EH (cell line): Measurements from ENCODE around the gene ANTXR1.
"Not testable (repeated sequence)": the region's sequence is repeated elsewhere in the genome, so short reads cannot be mapped to it uniquely, and the experiment has no call there.

Experiments
- DNase-seq: peaks from one replicate; pipeline ENCODE4 v3.0.0-alpha.2; 2015; ENCODE audit warnings: low read depth

Gene ANTXR1

DNA sequence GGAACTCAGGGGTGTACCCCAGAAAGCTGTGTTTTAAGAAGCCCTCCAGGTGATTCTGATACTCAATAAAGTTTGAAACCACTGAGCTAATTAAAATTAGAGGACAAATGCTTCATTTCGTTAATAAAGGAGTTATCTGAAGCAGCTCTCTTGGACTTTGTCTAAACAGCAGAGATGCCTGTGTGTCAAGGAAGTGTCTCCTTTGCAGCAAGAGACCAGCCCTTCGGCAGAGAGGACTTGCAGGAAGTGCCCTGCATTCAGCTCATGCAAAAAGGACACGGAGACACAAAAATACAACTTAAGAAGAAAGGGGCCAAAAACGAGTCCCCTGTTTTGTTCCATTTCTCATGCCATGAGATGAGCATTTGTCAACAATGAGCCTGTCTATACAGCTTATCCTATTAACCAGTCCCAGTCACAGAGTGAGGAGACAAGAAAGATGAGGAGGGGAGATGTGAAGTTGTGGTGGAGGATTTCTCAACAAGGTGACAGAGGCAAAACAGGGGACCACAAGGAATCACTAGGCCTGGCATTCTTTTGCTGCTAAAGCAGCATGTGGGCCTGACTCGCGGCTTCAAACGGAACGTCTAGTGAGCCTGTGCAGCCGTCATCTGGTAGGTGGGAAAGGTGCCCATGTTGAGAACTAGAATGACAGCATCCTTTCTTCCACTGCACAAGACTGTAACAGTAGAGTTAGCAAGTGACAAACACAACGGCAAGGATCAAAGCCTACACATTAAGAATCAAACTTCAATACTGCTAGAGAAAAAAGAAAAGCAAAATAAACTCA, 152.3 kb downstream of the ANTXR1 start:
- DNase-seq, result no peak

DNA sequence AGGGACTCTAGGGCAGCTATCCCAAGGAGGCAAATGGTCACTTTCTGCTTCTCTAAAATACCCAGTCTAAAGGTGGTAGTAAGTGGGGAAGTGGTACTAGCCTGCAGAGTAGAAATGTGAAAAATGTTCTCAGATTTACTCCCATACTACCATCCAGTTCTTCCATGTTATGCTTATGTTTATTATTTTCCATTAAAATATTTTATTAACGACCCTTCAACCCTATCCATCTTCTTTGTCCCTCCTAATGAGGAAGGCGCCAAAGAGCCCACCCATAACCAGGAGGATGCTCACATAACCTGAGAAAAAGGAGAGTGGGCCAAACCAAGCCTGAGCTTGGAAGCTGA, 153.5 kb downstream of the ANTXR1 start:
- DNase-seq, result no peak

DNA sequence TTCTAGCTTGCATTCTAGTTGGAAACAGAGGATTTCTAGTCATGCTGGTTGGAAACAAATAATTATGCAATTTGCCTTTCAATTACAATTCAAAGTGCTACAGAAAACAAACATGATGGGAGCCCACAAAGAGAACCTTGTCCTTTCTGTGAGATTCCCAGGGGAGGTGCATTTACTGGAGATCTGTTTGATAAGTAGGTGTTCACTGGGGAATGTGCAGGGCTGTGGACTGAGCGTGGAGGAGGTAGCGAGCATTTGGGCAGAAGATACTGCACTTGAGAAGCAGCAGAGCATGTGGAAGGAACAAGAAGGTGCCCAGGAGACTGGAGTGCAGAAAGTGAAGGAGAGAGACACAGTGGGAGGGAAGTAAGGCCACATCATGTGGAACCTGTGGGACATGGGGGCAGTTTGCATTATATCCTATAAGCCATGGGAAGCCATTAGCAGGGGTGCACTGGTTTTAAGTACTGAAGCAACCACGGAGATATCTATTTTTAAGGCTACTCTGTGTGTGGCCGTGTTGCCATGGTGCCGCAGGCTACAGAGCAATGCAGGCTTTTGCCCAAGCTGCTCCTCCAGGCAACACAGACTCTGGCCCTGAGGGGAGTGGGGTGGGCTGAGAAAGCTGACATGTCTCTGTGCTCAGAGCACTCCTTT, 154.0 kb downstream of the ANTXR1 start:
- DNase-seq, result no peak

DNA sequence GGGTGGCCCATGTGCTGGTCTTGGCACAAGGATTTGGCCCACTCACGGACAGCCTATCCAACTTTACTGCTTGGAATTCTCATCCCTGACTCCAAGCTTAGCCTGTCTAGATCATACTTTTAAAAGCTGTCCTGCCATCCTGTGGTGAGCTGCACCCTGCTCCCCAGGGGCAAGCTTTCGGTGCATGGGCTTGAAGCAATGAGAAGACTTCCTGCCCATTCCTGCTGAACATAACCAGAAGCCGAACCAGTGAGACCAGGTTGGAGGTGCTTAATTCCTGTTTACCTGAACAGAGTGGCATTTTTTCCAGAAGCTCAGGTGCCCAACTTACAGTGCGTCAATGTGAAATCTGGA, 154.5 kb downstream of the ANTXR1 start:
- no peak for DNase-seq

DNA sequence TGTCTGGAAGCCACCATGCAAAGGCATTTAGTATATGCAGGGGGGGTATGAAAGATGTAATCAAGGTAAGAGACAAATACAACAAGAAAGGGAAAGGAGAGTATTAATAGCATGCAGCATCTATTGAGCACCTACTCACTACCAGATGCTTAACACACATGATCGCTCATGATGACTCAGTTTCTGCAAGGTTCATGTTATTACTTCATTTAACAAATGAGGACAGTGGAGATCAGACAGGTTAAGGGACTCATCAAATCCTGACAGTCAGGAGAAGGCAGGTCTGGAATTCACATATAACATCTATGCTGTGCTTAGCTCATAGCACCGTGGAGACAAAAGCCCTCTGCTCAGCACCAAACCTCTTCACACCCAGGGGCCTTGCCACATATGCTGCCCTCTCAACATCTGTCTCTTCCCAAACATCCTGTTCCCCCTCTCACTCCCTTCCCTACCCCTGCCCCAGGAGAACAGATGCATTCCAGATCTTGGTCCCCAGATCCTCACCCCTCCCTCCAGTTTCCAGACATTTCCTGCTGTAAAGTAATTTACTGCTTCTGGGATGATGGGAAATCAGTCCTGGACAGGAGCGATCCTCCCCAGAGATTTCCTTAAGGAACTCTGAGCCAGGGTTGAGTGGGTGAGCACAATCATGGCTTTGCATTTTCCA, 155.3 kb downstream of the ANTXR1 start:
- DNase-seq, result no peak

DNA sequence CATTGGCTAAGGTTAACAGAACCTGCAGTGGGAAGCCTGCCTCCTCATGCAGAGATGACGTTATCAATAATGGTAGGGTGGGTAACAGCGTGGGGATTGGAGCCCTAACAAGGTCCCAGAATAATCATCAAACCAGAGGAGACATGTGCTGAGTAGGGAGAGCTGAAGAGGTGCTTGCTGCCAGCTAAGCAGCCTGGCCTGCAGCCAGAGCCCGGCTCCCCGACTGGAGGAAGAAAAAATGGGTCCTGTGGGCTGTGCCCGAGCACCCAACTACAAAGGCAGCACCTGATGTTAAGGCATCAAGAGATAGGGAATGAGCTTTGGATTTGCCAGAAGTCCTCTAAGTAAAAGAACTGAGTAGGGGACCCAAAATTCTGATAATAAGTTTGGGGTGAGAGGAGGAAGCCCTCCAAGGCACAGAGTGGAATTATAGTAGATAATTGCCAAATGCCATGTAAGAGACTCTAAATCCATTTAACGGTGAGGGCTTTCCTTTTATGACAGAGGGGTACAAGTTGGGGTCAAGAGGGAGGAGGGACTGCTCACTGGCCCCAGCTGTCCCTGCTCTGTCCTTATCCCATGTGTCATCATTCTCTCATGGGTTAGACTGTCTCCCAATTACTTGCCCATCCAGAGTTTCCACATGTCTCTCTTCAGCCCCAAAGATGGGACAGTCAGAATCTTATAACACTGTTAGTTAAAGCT, 156.1 kb downstream of the ANTXR1 start:
- DNase-seq, result no peak

DNA sequence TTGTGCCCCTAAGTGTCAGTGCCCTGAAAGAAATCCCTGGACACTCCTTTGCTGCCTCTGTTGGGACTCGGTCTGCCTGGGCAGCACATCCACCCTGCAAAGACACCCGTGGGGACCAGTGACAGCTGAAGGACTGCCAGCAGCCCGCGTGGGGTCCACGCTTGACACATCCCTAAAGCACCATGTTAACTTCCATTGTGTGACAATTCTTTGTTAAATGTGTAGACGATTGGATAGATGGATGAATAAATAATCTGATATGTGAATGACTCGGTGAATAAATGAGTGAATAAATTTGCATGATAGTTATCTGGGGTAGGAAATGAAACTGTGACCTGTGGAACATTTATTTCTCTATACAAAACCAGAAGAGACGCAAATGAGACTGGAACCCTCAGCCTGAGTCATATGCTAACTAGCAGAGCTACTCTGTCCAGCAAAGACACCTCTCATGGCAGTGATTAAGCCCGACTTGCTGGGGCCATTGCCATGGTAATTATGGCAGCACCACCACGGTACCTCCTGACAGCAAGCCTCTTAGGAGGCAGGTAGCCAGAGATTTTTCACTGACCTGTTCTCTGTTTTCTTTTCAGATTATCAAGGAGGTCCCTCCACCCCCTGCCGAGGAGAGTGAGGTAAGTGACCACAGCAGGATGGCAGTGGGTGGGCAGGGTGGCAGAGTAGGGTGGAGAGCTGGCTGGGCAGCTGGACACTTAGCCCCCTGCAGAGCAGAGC, 156.8 kb downstream of the ANTXR1 start:
- DNase-seq, result peak; percentile 59

DNA sequence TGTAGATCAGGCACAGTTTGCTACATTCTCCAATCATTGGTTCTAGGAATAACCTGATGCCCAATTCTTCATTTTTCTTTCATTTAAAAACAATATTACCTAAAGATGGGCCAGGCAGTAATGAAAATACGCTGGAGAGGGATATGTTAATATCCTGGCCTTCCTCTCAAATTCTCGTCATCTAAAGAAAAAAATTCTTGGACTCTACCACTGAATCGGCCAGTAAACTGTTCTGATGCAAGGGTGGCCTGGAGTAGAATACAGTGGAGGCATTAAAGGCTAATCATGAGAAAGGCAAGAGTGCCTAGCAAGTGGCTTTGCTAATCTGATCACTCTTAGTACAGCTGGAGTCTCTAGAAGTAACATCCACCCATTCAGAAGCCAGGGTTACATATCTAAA, 157.7 kb downstream of the ANTXR1 start:
- no peak for DNase-seq

DNA sequence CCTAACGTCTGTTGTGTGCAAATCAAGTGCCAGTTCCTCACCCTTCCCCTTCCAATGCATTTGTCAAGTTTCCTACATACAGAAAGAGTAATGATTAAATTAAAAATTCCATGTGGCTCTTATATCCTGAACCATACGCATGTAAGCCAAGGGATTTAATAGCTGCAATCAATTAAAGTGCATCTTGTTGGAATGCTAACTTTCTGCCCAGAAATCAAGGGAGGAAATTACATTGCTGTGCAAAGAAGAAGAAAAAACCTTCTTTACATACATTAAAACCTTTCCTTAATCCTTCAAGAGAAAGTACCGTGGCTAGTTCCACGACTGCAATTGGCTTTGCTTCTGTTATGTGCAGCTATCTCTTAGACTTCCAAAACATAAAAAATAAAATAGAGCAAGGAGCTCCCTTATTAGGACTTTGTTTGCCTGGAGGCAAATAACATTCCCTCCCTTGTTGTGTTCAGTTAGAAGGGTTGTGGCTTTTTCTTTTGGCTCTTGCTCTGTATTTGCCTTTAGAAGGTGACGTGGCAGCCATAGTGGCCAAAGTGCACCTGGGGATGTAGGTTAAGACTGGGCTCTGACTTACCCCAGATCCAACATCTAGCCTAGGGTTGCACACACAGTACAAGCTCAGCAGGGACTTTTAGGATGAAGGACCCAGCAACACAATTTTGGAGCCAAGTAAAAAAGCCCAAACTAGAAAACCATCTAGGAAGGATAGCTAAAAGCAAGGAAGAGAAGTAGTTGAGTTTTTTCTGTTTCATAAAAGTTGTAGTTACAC, 158.3 kb downstream of the ANTXR1 start:
- DNase-seq, result peak; percentile 71

DNA sequence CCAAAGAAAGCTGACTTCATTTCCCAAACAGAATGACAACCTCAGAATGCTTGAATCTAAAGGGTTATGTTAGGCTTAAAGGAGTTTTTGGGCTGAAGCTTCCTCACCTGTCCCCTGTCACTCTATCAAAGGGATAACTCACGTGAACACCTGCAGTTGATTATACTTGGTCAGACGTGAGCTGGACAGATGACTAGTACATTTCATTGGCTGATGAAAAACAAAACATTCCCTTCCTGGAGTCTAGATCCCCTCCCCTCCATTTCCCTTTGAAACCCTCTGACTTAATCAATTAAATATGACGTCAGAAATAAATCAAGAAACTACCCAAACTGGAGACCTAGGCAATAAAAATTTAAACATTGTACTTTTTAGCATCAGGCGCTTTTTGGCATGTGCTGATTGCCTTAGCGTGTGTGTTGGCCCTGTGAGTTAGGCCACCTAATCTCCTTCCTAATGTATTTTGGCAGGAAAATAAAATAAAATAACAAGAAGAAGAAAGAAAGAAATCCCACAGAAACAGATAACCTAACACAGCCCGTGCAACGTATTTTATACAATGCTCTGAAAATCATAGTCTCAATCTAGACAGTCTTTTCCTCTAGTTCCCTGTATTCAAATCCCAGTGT, 159.0 kb downstream of the ANTXR1 start:
- no peak for DNase-seq

DNA sequence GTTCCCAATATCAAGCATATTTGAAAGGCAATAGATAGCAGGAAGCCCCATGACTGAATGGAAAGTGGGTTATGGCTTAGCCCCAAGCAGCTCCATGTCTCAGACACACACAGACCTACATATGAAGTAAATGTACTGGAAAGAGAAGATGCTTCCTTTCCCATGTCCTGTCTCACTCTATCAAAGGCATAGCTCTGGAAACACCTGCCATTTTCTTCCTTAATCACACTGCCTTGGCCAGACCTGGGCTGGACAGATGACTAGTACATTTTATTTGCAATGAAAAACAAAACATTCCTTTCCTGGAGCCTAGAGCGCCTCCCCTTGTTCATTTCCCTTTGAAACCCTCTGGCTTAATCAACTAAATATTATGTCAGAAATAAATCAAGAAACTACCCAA, 160.7 kb downstream of the ANTXR1 start:
- no peak for DNase-seq

DNA sequence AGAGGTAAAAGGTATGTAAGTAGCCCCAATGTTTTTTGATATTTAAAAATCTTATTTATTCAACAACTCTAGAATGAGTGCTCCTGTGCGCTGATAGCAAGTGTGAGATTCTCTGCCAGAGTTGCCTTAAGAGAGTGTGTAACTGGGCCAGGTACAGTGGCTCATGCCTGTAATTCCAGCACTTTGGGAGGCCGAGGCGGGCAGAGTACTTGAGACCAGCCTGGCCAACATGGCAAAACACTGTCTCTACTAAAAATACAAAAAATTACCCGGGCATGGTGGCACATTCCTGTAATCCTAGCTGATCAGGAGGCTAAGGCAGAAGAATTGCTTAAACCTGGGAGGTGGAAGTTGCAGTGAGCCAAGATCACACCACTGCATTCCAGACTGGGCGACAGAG, 161.2 kb downstream of the ANTXR1 start:
- not testable (repeated sequence) for DNase-seq

DNA sequence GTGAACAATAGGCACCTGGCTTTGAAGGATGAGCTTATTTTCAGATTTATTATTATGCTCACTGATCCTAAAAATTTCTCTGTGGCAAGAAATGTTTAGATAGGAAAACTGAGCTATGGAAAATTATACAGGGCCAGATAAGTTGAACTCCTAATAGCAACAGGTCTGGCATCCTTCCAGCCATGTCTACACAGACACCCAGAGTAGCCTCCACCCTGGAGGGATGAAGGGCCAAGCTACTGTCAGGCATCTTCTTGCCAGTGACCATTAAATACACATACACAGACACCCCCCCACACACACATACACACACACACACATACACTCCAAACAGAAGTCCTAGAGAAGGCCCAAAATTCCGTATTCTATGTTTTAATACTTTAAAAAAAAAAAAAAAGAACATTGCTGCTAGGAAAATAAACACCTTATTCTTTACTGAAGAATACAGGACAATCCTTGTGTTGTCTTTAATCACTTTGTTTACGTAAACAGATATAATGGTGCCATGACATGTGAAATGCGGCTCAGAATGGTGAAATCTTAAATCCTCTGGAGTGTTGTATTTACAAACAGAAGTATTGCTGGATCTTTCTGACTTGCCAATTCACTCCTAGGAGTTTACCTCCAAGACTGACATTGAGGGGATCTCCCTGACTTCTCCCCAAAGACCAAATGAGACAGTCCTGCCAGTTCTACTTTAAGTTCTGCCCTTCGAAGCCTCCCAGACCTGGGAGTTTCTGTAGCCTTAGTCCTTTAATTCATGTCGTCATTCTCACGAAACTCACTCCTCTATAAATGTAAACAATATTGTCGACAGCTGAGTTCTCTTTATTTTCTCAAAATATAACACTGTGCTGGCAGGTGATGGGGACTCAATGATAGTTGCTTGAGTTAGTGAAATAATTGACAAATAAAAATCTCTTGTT, 163.1 kb downstream of the ANTXR1 start:
- no peak for DNase-seq

DNA sequence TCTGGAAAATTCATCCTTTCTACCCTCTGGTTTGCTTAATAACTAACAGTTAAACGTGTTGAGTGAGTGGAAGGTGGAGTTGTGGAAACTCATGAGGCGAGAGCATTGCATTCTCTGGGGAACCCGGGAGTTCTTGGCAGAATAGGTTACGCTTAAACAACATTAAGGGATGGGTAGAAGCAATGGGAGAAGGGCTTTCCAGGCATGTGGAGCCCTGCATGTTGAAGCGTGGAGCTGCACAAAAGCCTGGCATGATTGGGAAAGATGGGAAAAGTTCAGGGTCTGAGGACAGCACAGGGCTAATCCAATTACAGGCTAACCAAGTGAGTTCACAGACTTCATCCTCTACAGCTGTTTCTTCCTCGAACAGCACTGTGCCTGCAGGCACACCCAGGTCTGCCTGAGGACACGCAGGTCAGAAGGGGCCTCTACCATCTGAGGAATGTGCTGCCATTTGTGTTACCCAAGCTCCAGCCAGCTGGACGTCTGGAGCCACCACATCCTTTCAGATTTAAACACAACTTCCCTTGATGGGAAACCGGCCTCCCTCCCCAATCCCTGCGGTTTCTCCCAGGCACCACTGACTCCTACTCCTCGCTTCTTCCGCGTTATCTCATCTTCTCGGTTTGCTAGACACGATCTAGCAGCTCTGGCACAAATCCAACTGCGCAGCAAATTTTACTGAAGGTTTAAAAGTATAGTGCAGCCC, 164.2 kb downstream of the ANTXR1 start:
- DNase-seq, result peak; percentile 99

DNA sequence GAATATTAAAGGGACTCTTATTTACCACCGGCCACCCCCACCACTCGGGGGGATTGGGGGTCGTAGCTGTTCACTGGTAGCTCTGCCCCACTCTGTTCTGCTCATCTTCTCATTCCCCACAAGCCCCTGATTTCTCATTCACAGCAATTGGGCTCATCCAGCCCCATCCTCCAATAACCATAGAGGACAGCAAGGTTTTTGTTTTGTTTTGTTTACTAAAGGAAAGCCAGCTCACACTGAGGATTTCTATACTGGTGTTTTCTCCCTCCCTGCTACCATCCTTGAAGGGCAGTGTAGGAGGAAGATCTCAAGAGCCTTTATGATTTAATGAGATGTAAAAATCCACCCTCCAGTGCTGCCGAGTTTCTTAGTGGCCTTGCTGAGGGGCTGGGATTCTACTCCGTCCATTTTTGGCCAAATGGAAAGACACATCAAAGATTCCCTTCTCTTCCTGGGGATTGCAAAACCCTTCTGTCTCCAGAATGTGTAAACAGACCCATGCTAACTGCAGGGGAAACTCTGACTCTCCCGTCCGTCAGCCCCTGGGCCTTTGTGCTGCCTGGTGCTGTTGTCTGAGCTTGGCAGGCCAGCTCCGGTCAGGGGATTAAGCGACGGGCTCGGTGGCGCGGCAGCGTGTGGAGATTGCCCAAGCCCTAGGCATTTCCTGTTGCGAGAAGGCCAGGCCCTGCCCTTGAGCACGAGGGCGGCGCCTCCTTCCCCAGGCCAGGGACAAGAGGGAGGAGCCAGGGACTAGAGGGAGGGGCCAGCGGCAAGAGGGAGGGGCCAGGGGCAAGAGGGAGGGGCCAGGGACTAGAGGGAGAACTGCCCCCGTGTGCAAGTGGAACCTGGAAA, 165.0 kb downstream of the ANTXR1 start:
- DNase-seq, result peak; percentile 98

DNA sequence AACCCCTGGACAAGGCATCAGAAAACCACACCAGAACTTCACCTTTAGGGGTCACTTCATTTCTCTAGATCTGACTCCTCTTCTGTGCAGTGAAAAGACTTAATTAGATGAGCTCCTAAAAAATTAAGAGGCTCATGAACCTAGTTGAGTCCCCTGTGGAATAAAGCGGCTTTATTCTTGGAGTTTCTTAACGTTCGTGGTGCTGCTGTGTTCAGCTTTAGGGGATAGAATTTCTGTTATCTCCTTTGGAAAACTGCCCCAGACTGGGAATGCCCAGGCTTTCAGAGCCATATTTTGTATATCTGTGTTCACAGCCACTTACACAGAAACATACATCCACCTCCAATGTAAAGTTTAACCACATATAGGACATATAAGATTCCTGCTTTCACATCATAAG, 165.8 kb downstream of the ANTXR1 start:
- no peak for DNase-seq

DNA sequence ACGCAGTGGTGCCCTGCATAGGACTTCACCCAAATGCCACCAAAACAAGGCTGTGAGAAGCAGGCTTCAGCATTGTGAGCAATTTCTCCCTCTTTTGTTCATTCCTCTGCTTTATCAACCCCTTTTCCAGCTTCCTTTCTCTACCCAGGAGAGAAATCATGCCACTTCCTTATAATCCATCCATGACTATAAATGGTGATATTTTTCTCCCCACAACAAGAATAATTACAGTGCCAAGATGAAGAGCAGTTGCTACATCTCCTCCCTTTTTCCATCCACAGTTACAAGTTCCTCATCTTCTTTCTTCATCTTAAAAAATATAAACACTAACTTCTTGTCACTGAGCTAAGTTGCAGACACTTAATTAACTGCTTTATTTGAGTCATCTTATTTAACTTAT, 167.2 kb downstream of the ANTXR1 start:
- no peak for DNase-seq

DNA sequence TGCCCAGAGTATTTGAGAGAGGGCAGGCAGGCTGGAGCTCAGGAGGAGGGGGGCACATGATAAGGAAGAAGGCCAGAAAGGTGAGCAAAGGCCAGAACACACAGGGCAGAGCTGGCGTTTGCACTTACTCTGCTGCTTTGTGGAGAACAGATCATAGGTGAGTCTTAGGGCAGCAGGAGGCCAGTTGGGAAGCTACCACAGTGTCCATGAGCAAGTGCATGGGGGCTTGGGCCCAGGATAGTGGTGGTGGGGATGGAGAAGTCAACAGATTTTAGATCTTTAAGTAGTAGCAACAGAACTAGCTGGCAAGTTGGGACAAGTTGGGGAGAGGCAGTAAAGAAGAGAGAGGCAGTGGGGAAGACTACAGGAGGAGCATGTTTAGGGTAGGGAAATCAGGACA, 168.0 kb downstream of the ANTXR1 start:
- no peak for DNase-seq
